ENCODE measurements around the gene TUBGCP2. TPM values are rescaled to one million over a fixed set of nuclear protein-coding genes. Genes with fewer than 3 reads are reported as not detected.

TUBGCP2 gene
- polyA plus RNA-seq, 3 donors, result 25.9 to 78.6 (median 39.3) TPM

- H2AFZ ChIP-seq (ENCODE audit: insufficient read depth, low read depth, low read length, poor library complexity, severe bottlenecking), result peak overlapping the region; percentile 48
- peak; percentile 40 for TF ChIP-seq CTCF (IDR thresholded peaks at IDR 0.05)
- peaks cover 72% of the 10 kb centered on the region for H3K4me1 Mint-ChIP-seq
- H3K4me1 ChIP-seq (ENCODE audit: control insufficient read depth in 1 of 2, insufficient read depth in 2 of 2, low read length in 2 of 2), result peaks cover 74 to 86% of the 10 kb centered on the region in 2 donors
- H3K27ac ChIP-seq (ENCODE audit: low read depth in 1 of 2, low read length in 2 of 2), result peak overlapping the region; percentile 94 to 97
- peaks cover 2% of the 10 kb centered on the region in 2 donors for H3K36me3 ChIP-seq (replicated peaks in 1 of 2; ENCODE audit: control insufficient read depth in 1 of 2, insufficient read depth in 2 of 2, low read length in 2 of 2)
- intact Hi-C loops (cut with micrococcal nuclease), result loop anchor here (2.0 to 10.0 kb wide), 6 partner anchors 21 to 245 kb away; partner anchors contain the start of genes TUBGCP2 (in 1 of the 2), VENTX (in 1 of the 2) and ZNF511 (in 1 of the 2)
- peak overlapping the region in 1 of 3 experiments; percentile 66 for H3K4me3 ChIP-seq (replicated peaks in 1 of 3; ENCODE audit: low read depth in 2 of 3, low read length in 3 of 3)
- no peaks in the 10 kb centered on the region for H3K27me3 ChIP-seq (ENCODE audit: control insufficient read depth in 2 of 2, insufficient read depth in 2 of 2, low read length in 2 of 2)
- DNase-seq, result peak; percentile 40 to 79 (median 73)
- H4K20me1 ChIP-seq (ENCODE audit: insufficient read depth, low read length), result no peaks in the 10 kb centered on the region
- no peaks in the 10 kb centered on the region for H3K9me3 Mint-ChIP-seq
- H3K9ac ChIP-seq (ENCODE audit: insufficient read depth, low read length, poor library complexity, severe bottlenecking), result peak overlapping the region; percentile 78
- peak overlapping the region; percentile 69 for H3K4me2 ChIP-seq (replicated peaks; ENCODE audit: extremely low read depth, low read length, poor library complexity, severe bottlenecking)
- no peaks in the 10 kb centered on the region for H3K9me3 ChIP-seq (replicated peaks in 1 of 2; ENCODE audit: control insufficient read depth in 1 of 2, insufficient read depth in 1 of 2, low read length in 2 of 2)
- H3K27me3 Mint-ChIP-seq (ENCODE audit: low read depth in 3 of 3), result peaks cover 0 to 6% (median 2%) of the 10 kb centered on the region in 3 donors
- peak overlapping the region; percentile 74 to 78 for H3K4me3 Mint-ChIP-seq
- peaks cover under 1 to 5% of the 10 kb centered on the region in 2 donors for H3K36me3 Mint-ChIP-seq
- no peaks in the 10 kb centered on the region for H3K79me2 ChIP-seq (ENCODE audit: insufficient read depth, low read length)
- WGBS (ENCODE audit: insufficient coverage), result 1% methylated on average over 22 of the region's 27 CpGs
- H3K27ac Mint-ChIP-seq, result peak overlapping the region; percentile 95 to 99 (median 98)
Measured at GRCh38 chr10:133257489-133258065, 51.1 kb downstream of the TUBGCP2 start.

GRCh38 chr10:133255323-133255722, 53.3 kb downstream of the TUBGCP2 start:
- H3K27ac Mint-ChIP-seq, result peak overlapping the region in 1 of 7 donors; percentile 65
- H3K4me2 ChIP-seq (replicated peaks; ENCODE audit: extremely low read depth, low read length, poor library complexity, severe bottlenecking), result no peak overlapping the region
- H3K4me3 Mint-ChIP-seq, result no peak overlapping the region
- no peaks in the 10 kb centered on the region for H3K79me2 ChIP-seq (ENCODE audit: insufficient read depth, low read length)
- no peaks in the 10 kb centered on the region for H3K36me3 ChIP-seq (replicated peaks in 1 of 2; ENCODE audit: control insufficient read depth in 1 of 2, insufficient read depth in 2 of 2, low read length in 2 of 2)
- no peak overlapping the region for H3K27ac ChIP-seq (ENCODE audit: low read depth in 1 of 2, low read length in 2 of 2)
- no peak for DNase-seq
- no peak overlapping the region for H3K4me3 ChIP-seq (replicated peaks in 1 of 3; ENCODE audit: low read depth in 2 of 3, low read length in 3 of 3)
- peaks cover 0 to 4% of the 10 kb centered on the region in 2 donors for H3K27me3 ChIP-seq (ENCODE audit: control insufficient read depth in 2 of 2, insufficient read depth in 2 of 2, low read length in 2 of 2)
- intact Hi-C loops (cut with micrococcal nuclease), result loop anchor here (5.0 to 10.0 kb wide), 4 partner anchors 37 to 243 kb away; partner anchors contain the start of genes TUBGCP2 (in 1 of the 2) and ZNF511 (in 1 of the 2)
- H3K36me3 Mint-ChIP-seq, result no peaks in the 10 kb centered on the region
- H2AFZ ChIP-seq (ENCODE audit: insufficient read depth, low read depth, low read length, poor library complexity, severe bottlenecking), result no peak overlapping the region
- peaks cover 57 to 69% of the 10 kb centered on the region in 2 donors for H3K4me1 ChIP-seq (ENCODE audit: control insufficient read depth in 1 of 2, insufficient read depth in 2 of 2, low read length in 2 of 2)
- TF ChIP-seq CTCF (IDR thresholded peaks at IDR 0.05), result no peak
- WGBS (ENCODE audit: insufficient coverage), result 99% methylated on average over 5 of the region's 15 CpGs
- H3K27me3 Mint-ChIP-seq (ENCODE audit: low read depth in 3 of 3), result peaks cover 2 to 12% (median 7%) of the 10 kb centered on the region in 3 donors
- H3K9ac ChIP-seq (ENCODE audit: insufficient read depth, low read length, poor library complexity, severe bottlenecking), result no peak overlapping the region
- H4K20me1 ChIP-seq (ENCODE audit: insufficient read depth, low read length), result no peaks in the 10 kb centered on the region
- H3K9me3 Mint-ChIP-seq, result no peaks in the 10 kb centered on the region
- no peaks in the 10 kb centered on the region for H3K9me3 ChIP-seq (replicated peaks in 1 of 2; ENCODE audit: control insufficient read depth in 1 of 2, insufficient read depth in 1 of 2, low read length in 2 of 2)
- H3K4me1 Mint-ChIP-seq, result peaks cover 60% of the 10 kb centered on the region

All from CD14-positive monocyte (primary cell).